K562 (cell line): ENCODE data around the gene LHX3.

Experiments used
- BHLHE40 ChIP-seq: IDR thresholded peaks from 2 replicates; pipeline ENCODE4 v1.6.1; 2011; ENCODE audit warnings: low read length, improper control_type of control experiment
- CAMTA2 ChIP-seq: fragments of 250-450 bp; sonication (Bioruptor Pico); conservative IDR thresholded peaks from 2 replicates; pipeline ENCODE4 v1.5.1; 2022
- CTCF ChIP-seq, 3 experiments: IDR thresholded peaks in 2 of 3; conservative IDR thresholded peaks in 1 of 3; 2 replicates each; pipeline ENCODE4 v1.5.1; 2011 to 2012; ENCODE audit warnings: low read length in 3 of 3, mild to moderate bottlenecking in 3 of 3, control low read depth in 2 of 3, improper control_type of control experiment in 1 of 3, inconsistent platforms in 1 of 3, low read depth in 1 of 3, mixed read lengths in 1 of 3, moderate library complexity in 1 of 3; ENCODE audit not compliant: insufficient read depth in 2 of 3
- MAFK ChIP-seq: IDR thresholded peaks from 2 replicates; pipeline ENCODE4 v1.6.1; 2011; ENCODE audit warnings: low read length, improper control_type of control experiment
- NFE2 ChIP-seq: IDR thresholded peaks from 2 replicates; pipeline ENCODE4 v1.6.1; 2014; ENCODE audit warnings: antibody characterized with exemption, low read depth
- PREB ChIP-seq: sonication (generic); formaldehyde crosslinking; IDR thresholded peaks from 2 replicates; pipeline ENCODE4 v1.8.1; 2023; ENCODE audit warnings: mild to moderate bottlenecking, missing genetic modification reagents
- TCF7L2 ChIP-seq: fragments of 150-350 bp; IDR thresholded peaks from 2 replicates; pipeline ENCODE4 v1.6.1; 2016; ENCODE audit warnings: low read depth, mild to moderate bottlenecking, low read length, moderate library complexity
- TF ChIP-seq, protein P1 (sequence below): sonication (generic); formaldehyde crosslinking; IDR thresholded peaks from 2 replicates; pipeline ENCODE4 v1.8.1; 2023; ENCODE audit warnings: mild to moderate bottlenecking, missing genetic modification reagents

DNA sequence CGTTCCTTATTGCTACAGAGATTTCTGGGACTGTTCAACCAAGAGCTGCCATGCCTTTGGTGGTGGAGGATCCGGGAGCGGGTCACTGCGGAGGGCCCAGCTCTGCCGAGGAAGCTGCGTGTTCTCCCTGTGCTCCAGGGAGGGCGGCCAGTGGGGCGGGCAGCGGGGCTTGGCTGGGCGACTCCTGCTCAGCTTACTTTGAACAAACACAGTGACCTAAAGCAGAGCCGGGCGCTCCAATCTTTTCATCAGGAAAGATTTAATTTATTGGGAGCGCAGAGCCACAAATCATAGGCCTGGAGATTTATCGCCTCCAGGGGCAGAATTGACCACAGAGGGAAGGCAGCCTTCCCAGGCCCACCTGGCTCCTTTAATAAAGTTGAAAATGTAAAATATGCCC is 27.7 kb downstream of the LHX3 start:
- TF ChIP-seq PREB (CRISPR knock-in tag) (no peak), MAFK (no peak), NFE2 (no peak), TCF7L2 (no peak), CAMTA2 (CRISPR knock-in tag) (no peak), CTCF (IDR thresholded peaks at IDR 0.05 in 2 of 3, conservative IDR thresholded peaks at IDR 0.05 in 1 of 3; ENCODE audit: insufficient read depth in 2 of 3, low read depth in 1 of 3, low read length in 3 of 3) (no peak), BHLHE40 (no peak)
- TF ChIP-seq, protein P1, sequence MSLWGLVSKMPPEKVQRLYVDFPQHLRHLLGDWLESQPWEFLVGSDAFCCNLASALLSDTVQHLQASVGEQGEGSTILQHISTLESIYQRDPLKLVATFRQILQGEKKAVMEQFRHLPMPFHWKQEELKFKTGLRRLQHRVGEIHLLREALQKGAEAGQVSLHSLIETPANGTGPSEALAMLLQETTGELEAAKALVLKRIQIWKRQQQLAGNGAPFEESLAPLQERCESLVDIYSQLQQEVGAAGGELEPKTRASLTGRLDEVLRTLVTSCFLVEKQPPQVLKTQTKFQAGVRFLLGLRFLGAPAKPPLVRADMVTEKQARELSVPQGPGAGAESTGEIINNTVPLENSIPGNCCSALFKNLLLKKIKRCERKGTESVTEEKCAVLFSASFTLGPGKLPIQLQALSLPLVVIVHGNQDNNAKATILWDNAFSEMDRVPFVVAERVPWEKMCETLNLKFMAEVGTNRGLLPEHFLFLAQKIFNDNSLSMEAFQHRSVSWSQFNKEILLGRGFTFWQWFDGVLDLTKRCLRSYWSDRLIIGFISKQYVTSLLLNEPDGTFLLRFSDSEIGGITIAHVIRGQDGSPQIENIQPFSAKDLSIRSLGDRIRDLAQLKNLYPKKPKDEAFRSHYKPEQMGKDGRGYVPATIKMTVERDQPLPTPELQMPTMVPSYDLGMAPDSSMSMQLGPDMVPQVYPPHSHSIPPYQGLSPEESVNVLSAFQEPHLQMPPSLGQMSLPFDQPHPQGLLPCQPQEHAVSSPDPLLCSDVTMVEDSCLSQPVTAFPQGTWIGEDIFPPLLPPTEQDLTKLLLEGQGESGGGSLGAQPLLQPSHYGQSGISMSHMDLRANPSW (CRISPR knock-in tag): no peak
